Liver (tissue), 9 donors: ENCODE data around the gene GBE1. TPM values are rescaled to one million over a fixed set of nuclear protein-coding genes. Genes with fewer than 3 reads are reported as not detected.
A peak's percentile ranks its signal among the peaks of the same experiment; 100 is the strongest.

Experiments
- DNase-seq: peaks from one replicate; pipeline ENCODE4 v3.0.0-alpha.2; 2017; ENCODE audit warnings: low spot score
- H3K27ac ChIP-seq, 2 donors: one replicate each; pipeline ENCODE4 v1.7.0; 2013; ENCODE audit warnings: inconsistent platforms in 2 of 2, low read length in 2 of 2, control low read depth in 1 of 2, low read depth in 1 of 2, mild to moderate bottlenecking in 1 of 2
- H3K27me3 ChIP-seq, 4 donors: one replicate each; pipeline versions ENCODE4 v1.6.1 to v1.7.0; 2013; ENCODE audit warnings: low read length in 3 of 4, inconsistent platforms in 1 of 4, mild to moderate bottlenecking in 1 of 4, moderate library complexity in 1 of 4; ENCODE audit not compliant: control insufficient read depth in 4 of 4, insufficient read depth in 4 of 4
- H3K36me3 ChIP-seq, 4 donors: one replicate each; pipeline versions ENCODE4 v1.6.1 to v1.7.0; 2013; ENCODE audit warnings: low read length in 3 of 4, mild to moderate bottlenecking in 3 of 4, low read depth in 1 of 4, moderate library complexity in 1 of 4; ENCODE audit not compliant: control insufficient read depth in 4 of 4, insufficient read depth in 3 of 4
- H3K4me1 ChIP-seq, 4 donors: one replicate each; pipeline versions ENCODE4 v1.6.1 to v1.7.0; 2013; ENCODE audit warnings: low read length in 3 of 4, mild to moderate bottlenecking in 3 of 4, moderate library complexity in 1 of 4; ENCODE audit not compliant: control insufficient read depth in 4 of 4, insufficient read depth in 4 of 4
- H3K4me3 ChIP-seq, 3 donors: one replicate each; pipeline versions ENCODE4 v1.6.1 to v1.7.0; 2013; ENCODE audit warnings: low read length in 3 of 3, control low read depth in 1 of 3, low read depth in 1 of 3, mild to moderate bottlenecking in 1 of 3
- H3K9ac ChIP-seq, 2 donors: one replicate each; pipeline ENCODE4 v1.7.0; 2013; ENCODE audit warnings: low read length in 2 of 2, mild to moderate bottlenecking in 2 of 2, moderate library complexity in 2 of 2, control low read depth in 1 of 2, low read depth in 1 of 2
- H3K9me3 ChIP-seq, 4 donors: one replicate each; pipeline versions ENCODE4 v1.6.1 to v1.7.0; 2013; ENCODE audit warnings: low read length in 3 of 4; ENCODE audit not compliant: control insufficient read depth in 4 of 4
- EGR1 ChIP-seq, 2 donors: IDR thresholded peaks; 2 replicates each; pipeline ENCODE4 v1.6.1; 2016 to 2018; ENCODE audit warnings: antibody characterized with exemption in 2 of 2, low read depth in 2 of 2
- FOXA2 ChIP-seq: IDR thresholded peaks from 2 replicates; pipeline ENCODE4 v1.6.1; 2016; ENCODE audit warnings: antibody characterized with exemption
- GABPA ChIP-seq, 2 donors: IDR thresholded peaks in 1 of 2; conservative IDR thresholded peaks in 1 of 2; 2 replicates each; pipeline ENCODE4 v1.6.1; 2016; ENCODE audit warnings: antibody characterized with exemption in 2 of 2, mild to moderate bottlenecking in 1 of 2, moderate library complexity in 1 of 2
- NR2F2 ChIP-seq: IDR thresholded peaks from 2 replicates; pipeline ENCODE4 v1.6.1; 2016; ENCODE audit warnings: antibody characterized with exemption
- RXRA ChIP-seq, 2 donors: IDR thresholded peaks; 2 replicates each; pipeline ENCODE4 v1.6.1; 2017 to 2018; ENCODE audit warnings: antibody characterized with exemption in 2 of 2, mild to moderate bottlenecking in 1 of 2
- TAF1 ChIP-seq: conservative IDR thresholded peaks from 2 replicates; pipeline ENCODE4 v1.6.1; 2016; ENCODE audit warnings: antibody characterized with exemption, mild to moderate bottlenecking
- YY1 ChIP-seq: IDR thresholded peaks from 2 replicates; pipeline ENCODE4 v1.6.1; 2016; ENCODE audit warnings: antibody characterized with exemption, mild to moderate bottlenecking
- WGBS: extraction: QIAGEN DNeasy Blood & Tissue Kit; methylation state at CpG from one replicate; pipeline ENCODE4 v1.1.7; 2013; 5-methylcytosine and 5-hydroxymethylcytosine counted together
- polyA plus RNA-seq, 2 donors: library from polyadenylated mRNA; stranded (reverse) in 1 of 2; unstranded in 1 of 2; fragments of 200-250 nt in 1 of 2; fragments of >200 nt in 1 of 2; fragmentation: Nextera tagmentation in 1 of 2; extraction: Ambion mirVana in 1 of 2; gene quantifications; one replicate each; pipeline versions ENCODE4 v1.2.1 to v1.2.3, GENCODE V29; 2013 to 2015
- total RNA-seq, 2 donors: library from RNA; depleted of rRNA; stranded (reverse); fragments of >200 nt; gene quantifications; one replicate each; pipeline ENCODE4 v1.2.3, GENCODE V29; 2014
- TF ChIP-seq, protein P1 (sequence below): IDR thresholded peaks from 2 replicates; pipeline ENCODE4 v1.6.1; 2016; ENCODE audit warnings: antibody characterized with exemption, mild to moderate bottlenecking
- TF ChIP-seq, protein P2 (sequence below): IDR thresholded peaks from 2 replicates; pipeline ENCODE4 v1.6.1; 2016; ENCODE audit warnings: antibody characterized with exemption
- TF ChIP-seq, protein P3 (sequence below): fragments of 150-350 bp; IDR thresholded peaks from 2 replicates; pipeline ENCODE4 v1.5.1; 2017; ENCODE audit warnings: improper control_type of control experiment, low read depth, low read length; ENCODE audit not compliant: missing input control
- donor health status: healthy.
- donor health status: healthy.
- donor health status: healthy.
- donor health status: healthy.
- donor health status: healthy.

GBE1 gene
- total and polyA plus RNA-seq, 4 donors = 22.5 to 95.6 (median 25.8) TPM

DNA sequence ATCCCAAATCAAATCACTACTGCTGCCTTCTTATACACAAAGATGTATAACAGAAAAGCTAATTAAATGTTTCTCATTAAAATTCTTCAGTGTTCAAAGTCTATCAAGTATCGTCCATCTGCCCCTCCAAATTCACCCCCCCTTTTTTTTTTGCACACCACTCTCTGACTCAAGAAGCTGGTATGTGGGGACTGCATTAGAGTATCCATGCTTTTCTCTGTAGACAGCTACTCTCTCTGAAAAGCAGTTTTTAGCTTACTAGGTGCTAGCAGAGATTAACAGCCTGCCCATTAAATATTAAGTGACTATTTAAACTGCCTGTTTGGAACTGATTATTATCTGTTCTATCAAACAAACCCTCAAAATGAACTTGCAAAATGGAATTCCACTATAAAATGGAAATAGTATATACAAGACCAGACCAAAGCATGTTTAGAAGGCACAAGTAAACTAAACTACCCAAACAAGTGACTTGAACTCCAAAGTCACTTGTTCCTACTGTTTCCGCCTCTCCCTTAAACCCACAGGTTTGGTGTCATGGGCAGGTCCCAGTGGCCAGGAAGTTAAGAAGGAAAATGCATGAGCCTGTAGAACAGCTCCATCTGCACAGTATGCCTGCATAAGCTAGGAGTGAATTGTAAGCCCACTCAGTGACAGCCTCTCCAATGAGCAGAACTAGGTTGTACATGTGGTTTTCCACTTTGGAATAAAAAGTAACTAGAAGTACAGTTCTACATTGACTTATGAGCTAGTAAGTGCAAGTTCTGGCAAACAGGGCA, 32.5 kb downstream of the GBE1 start:
- Histone ChIP-seq H3K27me3 (no peaks in the 10 kb centered on the region), H3K27ac (peak overlapping the region in 1 of 2 donors; percentile 6), H3K4me1 (peaks cover 5 to 26% (median 15%) of the 10 kb centered on the region in 4 donors), H3K36me3 (no peaks in the 10 kb centered on the region), H3K9ac (peak overlapping the region in 1 of 2 donors; percentile 4), H3K9me3 (no peaks in the 10 kb centered on the region), H3K4me3 (no peak overlapping the region)
- TF ChIP-seq, protein P1, sequence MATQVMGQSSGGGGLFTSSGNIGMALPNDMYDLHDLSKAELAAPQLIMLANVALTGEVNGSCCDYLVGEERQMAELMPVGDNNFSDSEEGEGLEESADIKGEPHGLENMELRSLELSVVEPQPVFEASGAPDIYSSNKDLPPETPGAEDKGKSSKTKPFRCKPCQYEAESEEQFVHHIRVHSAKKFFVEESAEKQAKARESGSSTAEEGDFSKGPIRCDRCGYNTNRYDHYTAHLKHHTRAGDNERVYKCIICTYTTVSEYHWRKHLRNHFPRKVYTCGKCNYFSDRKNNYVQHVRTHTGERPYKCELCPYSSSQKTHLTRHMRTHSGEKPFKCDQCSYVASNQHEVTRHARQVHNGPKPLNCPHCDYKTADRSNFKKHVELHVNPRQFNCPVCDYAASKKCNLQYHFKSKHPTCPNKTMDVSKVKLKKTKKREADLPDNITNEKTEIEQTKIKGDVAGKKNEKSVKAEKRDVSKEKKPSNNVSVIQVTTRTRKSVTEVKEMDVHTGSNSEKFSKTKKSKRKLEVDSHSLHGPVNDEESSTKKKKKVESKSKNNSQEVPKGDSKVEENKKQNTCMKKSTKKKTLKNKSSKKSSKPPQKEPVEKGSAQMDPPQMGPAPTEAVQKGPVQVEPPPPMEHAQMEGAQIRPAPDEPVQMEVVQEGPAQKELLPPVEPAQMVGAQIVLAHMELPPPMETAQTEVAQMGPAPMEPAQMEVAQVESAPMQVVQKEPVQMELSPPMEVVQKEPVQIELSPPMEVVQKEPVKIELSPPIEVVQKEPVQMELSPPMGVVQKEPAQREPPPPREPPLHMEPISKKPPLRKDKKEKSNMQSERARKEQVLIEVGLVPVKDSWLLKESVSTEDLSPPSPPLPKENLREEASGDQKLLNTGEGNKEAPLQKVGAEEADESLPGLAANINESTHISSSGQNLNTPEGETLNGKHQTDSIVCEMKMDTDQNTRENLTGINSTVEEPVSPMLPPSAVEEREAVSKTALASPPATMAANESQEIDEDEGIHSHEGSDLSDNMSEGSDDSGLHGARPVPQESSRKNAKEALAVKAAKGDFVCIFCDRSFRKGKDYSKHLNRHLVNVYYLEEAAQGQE = no peak
- TF ChIP-seq, protein P2, sequence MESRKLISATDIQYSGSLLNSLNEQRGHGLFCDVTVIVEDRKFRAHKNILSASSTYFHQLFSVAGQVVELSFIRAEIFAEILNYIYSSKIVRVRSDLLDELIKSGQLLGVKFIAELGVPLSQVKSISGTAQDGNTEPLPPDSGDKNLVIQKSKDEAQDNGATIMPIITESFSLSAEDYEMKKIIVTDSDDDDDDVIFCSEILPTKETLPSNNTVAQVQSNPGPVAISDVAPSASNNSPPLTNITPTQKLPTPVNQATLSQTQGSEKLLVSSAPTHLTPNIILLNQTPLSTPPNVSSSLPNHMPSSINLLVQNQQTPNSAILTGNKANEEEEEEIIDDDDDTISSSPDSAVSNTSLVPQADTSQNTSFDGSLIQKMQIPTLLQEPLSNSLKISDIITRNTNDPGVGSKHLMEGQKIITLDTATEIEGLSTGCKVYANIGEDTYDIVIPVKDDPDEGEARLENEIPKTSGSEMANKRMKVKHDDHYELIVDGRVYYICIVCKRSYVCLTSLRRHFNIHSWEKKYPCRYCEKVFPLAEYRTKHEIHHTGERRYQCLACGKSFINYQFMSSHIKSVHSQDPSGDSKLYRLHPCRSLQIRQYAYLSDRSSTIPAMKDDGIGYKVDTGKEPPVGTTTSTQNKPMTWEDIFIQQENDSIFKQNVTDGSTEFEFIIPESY = no peak
- TF ChIP-seq TAF1 = no peak
- TF ChIP-seq YY1 = no peak
- TF ChIP-seq RXRA (IDR thresholded peaks at IDR 0.05) = no peak
- TF ChIP-seq EGR1 (IDR thresholded peaks at IDR 0.05; ENCODE audit: low read depth in 2 of 2) = no peak
- TF ChIP-seq NR2F2 = no peak
- TF ChIP-seq FOXA2 = no peak
- no peak for DNase-seq
- 77% methylated on average over 2 of the region's 2 CpGs for WGBS

DNA sequence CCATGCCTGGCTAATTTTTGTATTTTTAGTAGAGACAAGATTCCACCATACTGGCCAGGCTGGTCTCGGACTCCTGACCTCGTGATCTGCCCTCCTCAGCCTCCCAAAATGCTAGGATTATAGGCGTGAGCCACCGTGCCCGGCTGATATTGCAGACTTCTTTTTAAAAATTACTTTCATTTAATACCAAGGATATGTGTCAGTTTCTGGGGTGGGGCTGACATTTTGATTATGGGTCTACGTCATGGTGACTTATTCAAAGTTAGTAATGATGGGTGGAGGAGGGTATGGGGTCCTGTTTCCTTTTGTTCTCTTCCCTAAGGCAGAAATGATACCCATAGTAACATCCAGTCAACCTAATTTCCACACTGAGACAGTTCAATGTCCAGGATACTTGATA, 34.7 kb downstream of the GBE1 start:
- WGBS = 95% methylated on average over 6 of the region's 6 CpGs
- TF ChIP-seq, protein P3, sequence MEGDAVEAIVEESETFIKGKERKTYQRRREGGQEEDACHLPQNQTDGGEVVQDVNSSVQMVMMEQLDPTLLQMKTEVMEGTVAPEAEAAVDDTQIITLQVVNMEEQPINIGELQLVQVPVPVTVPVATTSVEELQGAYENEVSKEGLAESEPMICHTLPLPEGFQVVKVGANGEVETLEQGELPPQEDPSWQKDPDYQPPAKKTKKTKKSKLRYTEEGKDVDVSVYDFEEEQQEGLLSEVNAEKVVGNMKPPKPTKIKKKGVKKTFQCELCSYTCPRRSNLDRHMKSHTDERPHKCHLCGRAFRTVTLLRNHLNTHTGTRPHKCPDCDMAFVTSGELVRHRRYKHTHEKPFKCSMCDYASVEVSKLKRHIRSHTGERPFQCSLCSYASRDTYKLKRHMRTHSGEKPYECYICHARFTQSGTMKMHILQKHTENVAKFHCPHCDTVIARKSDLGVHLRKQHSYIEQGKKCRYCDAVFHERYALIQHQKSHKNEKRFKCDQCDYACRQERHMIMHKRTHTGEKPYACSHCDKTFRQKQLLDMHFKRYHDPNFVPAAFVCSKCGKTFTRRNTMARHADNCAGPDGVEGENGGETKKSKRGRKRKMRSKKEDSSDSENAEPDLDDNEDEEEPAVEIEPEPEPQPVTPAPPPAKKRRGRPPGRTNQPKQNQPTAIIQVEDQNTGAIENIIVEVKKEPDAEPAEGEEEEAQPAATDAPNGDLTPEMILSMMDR = no peak
- no peak for TF ChIP-seq GABPA (IDR thresholded peaks at IDR 0.05 in 1 of 2, conservative IDR thresholded peaks at IDR 0.05 in 1 of 2)

More for the DNA sequence above, 34.7 kb downstream of the GBE1 start:
- peaks cover 5 to 31% (median 15%) of the 10 kb centered on the region in 4 donors for H3K4me1 ChIP-seq
- H3K36me3 ChIP-seq = no peaks in the 10 kb centered on the region
- no peak overlapping the region for H3K9ac ChIP-seq
- DNase-seq = no peak
- H3K27me3 ChIP-seq = no peaks in the 10 kb centered on the region
- H3K9me3 ChIP-seq = no peaks in the 10 kb centered on the region
- no peak overlapping the region for H3K27ac ChIP-seq
- H3K4me3 ChIP-seq = no peak overlapping the region
